Lung (tissue), 12 donors: Measurements from ENCODE around the gene HSPG2. TPM values are rescaled to one million over a fixed set of nuclear protein-coding genes. Genes with fewer than 3 reads are reported as not detected.

Experiments used
- ATAC-seq: fragments of 200-7000 bp; cut with Tn5 transposase; one replicate; pipeline ENCODE4 v1.9.1; 2020; ENCODE audit warnings: moderate number of reproducible peaks; ENCODE audit not compliant: insufficient read depth, low FRiP score
- DNase-seq, 3 donors: peaks; one replicate each; pipeline ENCODE4 v3.0.0-alpha.2; 2013 to 2017
- H3K27ac ChIP-seq, 2 donors: one replicate each; pipeline ENCODE4 v1.5.1; 2013; ENCODE audit warnings: mild to moderate bottlenecking in 2 of 2, moderate library complexity in 2 of 2, control low read depth in 1 of 2, inconsistent platforms in 1 of 2, low read depth in 1 of 2, low read length in 1 of 2
- H3K27me3 ChIP-seq, 3 donors: one replicate each; pipeline ENCODE4 v1.5.1; 2013; ENCODE audit warnings: low read length in 2 of 3; ENCODE audit not compliant: control insufficient read depth in 3 of 3, insufficient read depth in 3 of 3
- H3K36me3 ChIP-seq, 4 donors: one replicate each; pipeline ENCODE4 v1.5.1; 2013; ENCODE audit warnings: low read length in 4 of 4, mild to moderate bottlenecking in 1 of 4, moderate library complexity in 1 of 4; ENCODE audit not compliant: control insufficient read depth in 4 of 4, insufficient read depth in 4 of 4
- H3K4me1 ChIP-seq, 5 donors: one replicate each; pipeline ENCODE4 v1.5.1; 2013; ENCODE audit warnings: low read length in 5 of 5, mild to moderate bottlenecking in 2 of 5, moderate library complexity in 1 of 5; ENCODE audit not compliant: control insufficient read depth in 5 of 5, insufficient read depth in 5 of 5
- H3K4me3 ChIP-seq: one replicate; pipeline ENCODE4 v1.5.1; 2013; ENCODE audit warnings: mild to moderate bottlenecking, control low read depth, moderate library complexity
- H3K9ac ChIP-seq, 2 donors: one replicate each; pipeline ENCODE4 v1.5.1; 2013; ENCODE audit warnings: low read length in 2 of 2, control low read depth in 1 of 2; ENCODE audit not compliant: insufficient read depth in 1 of 2
- H3K9me3 ChIP-seq, 4 donors: one replicate each; pipeline ENCODE4 v1.5.1; 2013; ENCODE audit warnings: low read length in 3 of 4, mild to moderate bottlenecking in 1 of 4, moderate library complexity in 1 of 4; ENCODE audit not compliant: control insufficient read depth in 4 of 4, insufficient read depth in 3 of 4
- WGBS, 2 donors: extraction: QIAGEN DNeasy Blood & Tissue Kit; methylation state at CpG; one replicate each; pipeline ENCODE4 v1.1.7; 2013; 5-methylcytosine and 5-hydroxymethylcytosine counted together
- polyA plus RNA-seq, 2 donors: library from polyadenylated mRNA; stranded (reverse); fragments of 200-250 nt; gene quantifications; one replicate each; pipeline ENCODE4 v1.2.1, GENCODE V29; 2013
- total RNA-seq, 2 donors: library from RNA; depleted of rRNA in 1 of 2; stranded (reverse); fragments of >200 nt in 1 of 2; gene quantifications; one replicate each; pipeline ENCODE4 v1.2.1, GENCODE V29; 2014 to 2021
- TF ChIP-seq, protein P1 (sequence below): IDR thresholded peaks from 2 replicates; pipeline ENCODE4 v1.5.1; 2012; ENCODE audit warnings: mild to moderate bottlenecking; ENCODE audit errors: control extremely low read depth, extremely low read depth
- donor health status: control.
- donor health status: control.
- donor health status: Bipolar disorder and iron deficiency.
- donor health status: healthy.
- donor health status: DM: yes; HTN: yes; CAD: no.

Gene HSPG2
- total and polyA plus RNA-seq, 4 donors = 58.0 to 335 (median 140) TPM

- Histone ChIP-seq H3K36me3 (peaks cover 0 to 28% (median 12%) of the 10 kb centered on the region in 4 donors), H3K4me1 (no peaks in the 10 kb centered on the region), H3K4me3 (no peak overlapping the region), H3K27ac (no peak overlapping the region), H3K9ac (no peak overlapping the region), H3K27me3 (no peaks in the 10 kb centered on the region), H3K9me3 (no peaks in the 10 kb centered on the region)
- no peak for ATAC-seq
- 66 to 71% methylated on average over 9 of the region's 9 CpGs for WGBS, 2 donors
- TF ChIP-seq, protein P1, sequence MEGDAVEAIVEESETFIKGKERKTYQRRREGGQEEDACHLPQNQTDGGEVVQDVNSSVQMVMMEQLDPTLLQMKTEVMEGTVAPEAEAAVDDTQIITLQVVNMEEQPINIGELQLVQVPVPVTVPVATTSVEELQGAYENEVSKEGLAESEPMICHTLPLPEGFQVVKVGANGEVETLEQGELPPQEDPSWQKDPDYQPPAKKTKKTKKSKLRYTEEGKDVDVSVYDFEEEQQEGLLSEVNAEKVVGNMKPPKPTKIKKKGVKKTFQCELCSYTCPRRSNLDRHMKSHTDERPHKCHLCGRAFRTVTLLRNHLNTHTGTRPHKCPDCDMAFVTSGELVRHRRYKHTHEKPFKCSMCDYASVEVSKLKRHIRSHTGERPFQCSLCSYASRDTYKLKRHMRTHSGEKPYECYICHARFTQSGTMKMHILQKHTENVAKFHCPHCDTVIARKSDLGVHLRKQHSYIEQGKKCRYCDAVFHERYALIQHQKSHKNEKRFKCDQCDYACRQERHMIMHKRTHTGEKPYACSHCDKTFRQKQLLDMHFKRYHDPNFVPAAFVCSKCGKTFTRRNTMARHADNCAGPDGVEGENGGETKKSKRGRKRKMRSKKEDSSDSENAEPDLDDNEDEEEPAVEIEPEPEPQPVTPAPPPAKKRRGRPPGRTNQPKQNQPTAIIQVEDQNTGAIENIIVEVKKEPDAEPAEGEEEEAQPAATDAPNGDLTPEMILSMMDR = no peak
- no peak for DNase-seq
Observed at GRCh38 chr1:21822349-21822748, 114.8 kb downstream of the HSPG2 start.

GRCh38 chr1:21821385-21822019 is 115.6 kb downstream of the HSPG2 start:
- no peaks in the 10 kb centered on the region for H3K9me3 ChIP-seq
- H3K4me1 ChIP-seq = no peaks in the 10 kb centered on the region
- H3K9ac ChIP-seq = no peak overlapping the region
- H3K27ac ChIP-seq = no peak overlapping the region
- TF ChIP-seq, protein P1 = no peak
- H3K4me3 ChIP-seq = no peak overlapping the region
- ATAC-seq (no peak), DNase-seq (no peak)
- H3K36me3 ChIP-seq = peaks cover 0 to 28% (median 12%) of the 10 kb centered on the region in 4 donors
- 90 to 91% methylated on average over 11 of the region's 11 CpGs for WGBS, 2 donors
- H3K27me3 ChIP-seq = no peaks in the 10 kb centered on the region

GRCh38 chr1:21820597-21821232 is 116.4 kb downstream of the HSPG2 start:
- Histone ChIP-seq H3K4me3 (no peak overlapping the region), H3K9me3 (no peaks in the 10 kb centered on the region), H3K4me1 (peaks cover 0 to 3% (median 0%) of the 10 kb centered on the region in 5 donors), H3K9ac (no peak overlapping the region), H3K27me3 (no peaks in the 10 kb centered on the region), H3K36me3 (peaks cover 0 to 28% (median 11%) of the 10 kb centered on the region in 4 donors), H3K27ac (no peak overlapping the region)
- ATAC-seq (no peak), DNase-seq (no peak)
- TF ChIP-seq, protein P1 = no peak
- WGBS, 2 donors = 91 to 96% methylated on average over 9 of the region's 9 CpGs
